ENCODE results near the gene C17orf107.

DNA sequence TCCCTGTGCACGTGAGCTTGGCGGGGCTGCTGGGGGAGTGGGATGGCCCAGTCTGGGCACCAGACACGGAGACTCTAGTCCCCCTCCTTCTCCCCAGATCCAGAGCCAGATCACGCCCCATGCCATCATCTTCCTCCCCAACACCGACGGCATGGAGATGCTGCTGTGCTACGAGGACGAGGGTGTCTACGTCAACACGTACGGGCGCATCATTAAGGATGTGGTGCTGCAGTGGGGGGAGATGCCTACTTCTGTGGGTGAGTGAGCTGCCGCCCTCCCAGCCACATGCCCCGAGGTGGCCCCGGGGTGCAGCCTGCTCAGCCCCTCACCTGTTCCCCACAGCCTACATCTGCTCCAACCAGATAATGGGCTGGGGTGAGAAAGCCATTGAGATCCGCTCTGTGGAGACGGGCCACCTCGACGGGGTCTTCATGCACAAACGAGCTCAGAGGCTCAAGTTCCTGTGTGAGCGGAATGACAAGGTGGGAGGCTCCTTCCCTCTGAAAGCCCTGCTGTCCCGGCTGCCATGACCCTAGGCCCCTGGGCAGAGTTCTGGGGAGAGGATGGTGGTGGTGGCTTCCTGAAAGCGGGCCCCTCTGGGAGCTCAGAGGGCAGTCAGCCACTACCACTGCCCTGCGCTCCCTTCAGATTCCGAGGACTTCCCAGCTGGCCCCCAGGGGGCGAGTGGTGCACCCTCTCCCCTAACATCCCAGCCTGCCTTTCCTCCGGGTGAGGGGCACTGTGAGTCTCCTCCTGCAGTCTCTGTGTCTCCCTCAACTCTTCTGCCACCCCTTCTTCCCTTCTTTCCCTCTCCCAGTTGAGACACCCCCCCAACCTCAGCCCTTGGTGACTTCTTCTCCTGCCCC, 2.8 kb upstream of the C17orf107 start:
- TF ChIP-seq, protein P1, sequence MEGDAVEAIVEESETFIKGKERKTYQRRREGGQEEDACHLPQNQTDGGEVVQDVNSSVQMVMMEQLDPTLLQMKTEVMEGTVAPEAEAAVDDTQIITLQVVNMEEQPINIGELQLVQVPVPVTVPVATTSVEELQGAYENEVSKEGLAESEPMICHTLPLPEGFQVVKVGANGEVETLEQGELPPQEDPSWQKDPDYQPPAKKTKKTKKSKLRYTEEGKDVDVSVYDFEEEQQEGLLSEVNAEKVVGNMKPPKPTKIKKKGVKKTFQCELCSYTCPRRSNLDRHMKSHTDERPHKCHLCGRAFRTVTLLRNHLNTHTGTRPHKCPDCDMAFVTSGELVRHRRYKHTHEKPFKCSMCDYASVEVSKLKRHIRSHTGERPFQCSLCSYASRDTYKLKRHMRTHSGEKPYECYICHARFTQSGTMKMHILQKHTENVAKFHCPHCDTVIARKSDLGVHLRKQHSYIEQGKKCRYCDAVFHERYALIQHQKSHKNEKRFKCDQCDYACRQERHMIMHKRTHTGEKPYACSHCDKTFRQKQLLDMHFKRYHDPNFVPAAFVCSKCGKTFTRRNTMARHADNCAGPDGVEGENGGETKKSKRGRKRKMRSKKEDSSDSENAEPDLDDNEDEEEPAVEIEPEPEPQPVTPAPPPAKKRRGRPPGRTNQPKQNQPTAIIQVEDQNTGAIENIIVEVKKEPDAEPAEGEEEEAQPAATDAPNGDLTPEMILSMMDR (conservative IDR thresholded peaks at IDR 0.05; ENCODE audit: low read length) = no peak
- TF ChIP-seq EZH2phosphoT487 (IDR thresholded peaks at IDR 0.05; ENCODE audit: borderline replicate concordance, low read depth, low read length) = no peak

All from OCI-LY7 (cell line).